ENCODE results near the gene TRNT1. TPM values are rescaled to one million over a fixed set of nuclear protein-coding genes. Genes with fewer than 3 reads are reported as not detected.
A peak's percentile ranks its signal among the peaks of the same experiment; 100 is the strongest.

TRNT1 gene
- total and polyA plus RNA-seq, 3 donors from 2014 or later = 16.8 to 32.4 (median 26.4) TPM

DNA sequence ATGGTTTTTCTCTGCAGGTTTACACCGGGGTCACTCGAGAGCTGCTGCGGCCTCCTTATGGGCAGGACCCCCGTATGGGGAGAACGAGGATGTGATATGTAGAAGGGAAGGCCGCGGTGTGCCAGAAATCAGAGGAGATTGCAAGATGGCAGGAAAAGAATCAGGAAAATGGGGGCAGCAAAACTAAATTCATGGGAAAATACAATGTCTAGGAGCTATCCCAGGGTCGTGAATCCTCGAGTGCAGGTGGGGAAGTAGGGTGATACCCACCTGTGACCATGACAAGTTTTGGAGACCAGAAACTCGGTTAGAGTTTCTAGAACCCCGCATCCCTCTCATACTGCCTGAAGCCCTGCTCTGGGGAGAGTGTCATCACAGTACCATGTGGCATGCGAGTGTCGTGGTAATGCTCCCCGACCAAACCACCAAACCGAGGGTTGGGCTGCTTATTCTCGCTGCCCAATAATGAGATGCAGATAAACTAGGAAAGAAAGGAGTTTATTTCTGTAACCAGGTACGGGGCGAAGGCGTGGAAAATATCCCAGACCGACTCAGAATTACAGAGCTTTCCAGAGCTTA, 781 bp downstream of the TRNT1 start:
- peak overlapping the region; percentile 70 to 83 for H3K27ac ChIP-seq
- TF ChIP-seq POLR2A (IDR thresholded peaks at IDR 0.05) = no peak
- TF ChIP-seq, protein P1, sequence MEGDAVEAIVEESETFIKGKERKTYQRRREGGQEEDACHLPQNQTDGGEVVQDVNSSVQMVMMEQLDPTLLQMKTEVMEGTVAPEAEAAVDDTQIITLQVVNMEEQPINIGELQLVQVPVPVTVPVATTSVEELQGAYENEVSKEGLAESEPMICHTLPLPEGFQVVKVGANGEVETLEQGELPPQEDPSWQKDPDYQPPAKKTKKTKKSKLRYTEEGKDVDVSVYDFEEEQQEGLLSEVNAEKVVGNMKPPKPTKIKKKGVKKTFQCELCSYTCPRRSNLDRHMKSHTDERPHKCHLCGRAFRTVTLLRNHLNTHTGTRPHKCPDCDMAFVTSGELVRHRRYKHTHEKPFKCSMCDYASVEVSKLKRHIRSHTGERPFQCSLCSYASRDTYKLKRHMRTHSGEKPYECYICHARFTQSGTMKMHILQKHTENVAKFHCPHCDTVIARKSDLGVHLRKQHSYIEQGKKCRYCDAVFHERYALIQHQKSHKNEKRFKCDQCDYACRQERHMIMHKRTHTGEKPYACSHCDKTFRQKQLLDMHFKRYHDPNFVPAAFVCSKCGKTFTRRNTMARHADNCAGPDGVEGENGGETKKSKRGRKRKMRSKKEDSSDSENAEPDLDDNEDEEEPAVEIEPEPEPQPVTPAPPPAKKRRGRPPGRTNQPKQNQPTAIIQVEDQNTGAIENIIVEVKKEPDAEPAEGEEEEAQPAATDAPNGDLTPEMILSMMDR (IDR thresholded peaks at IDR 0.05) = no peak
- peak overlapping the region; percentile 80 to 89 for H3K4me3 ChIP-seq
- intact Hi-C loops (cut with DNase I; ENCODE audit: low total_unique reads) = no loop called here
- 30% methylated on average over 20 of the region's 20 CpGs for WGBS, 2 donors
- no peaks in the 10 kb centered on the region for H3K36me3 ChIP-seq (ENCODE audit: low read depth, missing control alignments)
- H3K4me1 ChIP-seq = peaks cover 8% of the 10 kb centered on the region
- H3K9me3 ChIP-seq = no peaks in the 10 kb centered on the region
- H3K27me3 ChIP-seq = no peaks in the 10 kb centered on the region
- DNase-seq = no peak

DNA sequence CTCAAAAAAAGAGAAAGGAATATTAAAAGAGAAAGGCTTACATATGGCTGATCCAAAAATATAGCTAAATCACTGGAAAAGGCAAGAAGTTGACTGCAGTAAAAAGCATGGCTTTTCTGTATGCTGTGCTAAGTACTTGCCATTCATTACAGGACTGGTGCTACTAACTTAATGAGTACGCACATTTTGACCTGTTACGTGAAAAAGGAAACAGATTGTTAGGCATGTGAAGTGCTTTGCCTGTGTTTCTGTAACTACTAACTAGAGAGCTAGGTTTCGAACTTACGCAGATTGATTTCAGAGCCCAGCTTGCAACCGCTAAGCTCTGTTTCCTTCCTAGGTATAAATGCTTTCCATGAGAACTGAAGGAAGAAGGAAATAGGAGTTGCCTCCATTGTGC, 2.8 kb downstream of the TRNT1 start:
- intact Hi-C loops (cut with DNase I; ENCODE audit: low total_unique reads) = no loop called here
- no peak overlapping the region for H3K27ac ChIP-seq
- no peak overlapping the region for H3K4me3 ChIP-seq
- H3K27me3 ChIP-seq = no peaks in the 10 kb centered on the region
- DNase-seq = no peak
- H3K4me1 ChIP-seq = peaks cover 8% of the 10 kb centered on the region
- no peak for TF ChIP-seq POLR2A (IDR thresholded peaks at IDR 0.05)
- TF ChIP-seq, protein P1 (IDR thresholded peaks at IDR 0.05) = no peak
- no peaks in the 10 kb centered on the region for H3K36me3 ChIP-seq (ENCODE audit: low read depth, missing control alignments)
- no peaks in the 10 kb centered on the region for H3K9me3 ChIP-seq
- WGBS, 2 donors = 72 to 77% methylated on average over 5 of the region's 5 CpGs

DNA sequence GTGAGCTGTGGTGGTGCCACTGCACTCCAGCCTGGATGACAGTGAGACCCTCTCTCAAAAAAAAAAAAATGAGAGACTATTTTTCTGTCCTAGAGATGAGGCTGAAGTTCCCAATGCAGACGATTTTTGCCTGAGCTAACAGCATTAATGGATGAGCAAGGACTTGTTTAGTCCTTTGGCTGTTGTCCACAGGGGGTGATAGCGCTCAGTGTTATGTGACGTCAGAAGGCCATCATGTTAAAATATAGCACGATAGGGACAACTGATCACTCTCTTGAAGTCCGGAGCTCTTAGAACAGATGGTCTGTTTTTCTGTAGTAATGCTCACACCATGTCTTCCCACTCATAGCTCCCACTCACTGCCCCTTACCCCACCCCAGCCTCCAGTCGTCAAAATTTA, 6.8 kb downstream of the TRNT1 start:
- WGBS, 2 donors = 66 to 75% methylated on average over 6 of the region's 6 CpGs
- Histone ChIP-seq H3K27ac (no peak overlapping the region), H3K4me3 (no peak overlapping the region), H3K36me3 (ENCODE audit: low read depth, missing control alignments) (no peaks in the 10 kb centered on the region), H3K9me3 (no peaks in the 10 kb centered on the region), H3K4me1 (no peaks in the 10 kb centered on the region), H3K27me3 (no peaks in the 10 kb centered on the region)
- intact Hi-C loops (cut with DNase I; ENCODE audit: low total_unique reads) = no loop called here
- TF ChIP-seq, protein P1 (IDR thresholded peaks at IDR 0.05) = no peak
- TF ChIP-seq POLR2A (IDR thresholded peaks at IDR 0.05) = no peak
- DNase-seq = no peak

DNA sequence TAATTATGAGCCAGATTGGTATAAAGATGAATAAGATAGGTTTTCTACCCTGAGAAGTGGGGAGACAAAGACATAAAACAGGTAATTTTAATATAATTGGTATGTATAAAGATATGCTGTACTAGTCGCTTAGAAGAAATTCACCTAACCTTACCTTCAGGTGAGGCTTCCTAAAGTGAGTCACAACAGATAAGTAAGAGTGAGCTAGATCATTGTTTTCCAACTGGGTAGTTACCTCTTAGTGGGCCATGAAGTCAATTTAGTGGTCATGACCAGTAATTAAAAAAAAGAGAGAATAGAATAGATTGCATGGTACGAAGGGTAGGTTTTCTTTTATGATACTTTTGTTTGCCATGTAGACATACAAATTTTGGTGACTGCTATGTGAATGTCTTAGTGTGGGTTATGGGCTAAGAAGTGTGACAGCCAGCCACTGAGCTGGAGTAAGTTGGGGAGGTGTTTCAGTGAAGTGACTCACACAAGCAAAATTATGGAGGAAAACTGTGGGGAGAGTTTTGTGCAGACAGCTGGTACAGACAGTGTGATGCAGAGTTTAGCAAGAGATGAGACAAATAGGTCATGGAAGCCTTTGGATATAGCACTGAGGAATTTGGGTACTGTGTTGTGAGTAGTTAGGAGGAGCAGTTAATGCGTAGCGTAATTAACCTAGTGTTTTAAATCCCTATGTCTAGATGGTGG, 8.2 kb downstream of the TRNT1 start:
- no peaks in the 10 kb centered on the region for H3K36me3 ChIP-seq (ENCODE audit: low read depth, missing control alignments)
- H3K4me1 ChIP-seq = no peaks in the 10 kb centered on the region
- no peak overlapping the region for H3K27ac ChIP-seq
- no peak overlapping the region for H3K4me3 ChIP-seq
- no peaks in the 10 kb centered on the region for H3K9me3 ChIP-seq
- WGBS, 2 donors = 95 to 98% methylated on average over 4 of the region's 4 CpGs
- intact Hi-C loops (cut with DNase I; ENCODE audit: low total_unique reads) = no loop called here
- TF ChIP-seq POLR2A (IDR thresholded peaks at IDR 0.05) = no peak
- TF ChIP-seq, protein P1 (IDR thresholded peaks at IDR 0.05) = no peak
- DNase-seq = no peak
- no peaks in the 10 kb centered on the region for H3K27me3 ChIP-seq

DNA sequence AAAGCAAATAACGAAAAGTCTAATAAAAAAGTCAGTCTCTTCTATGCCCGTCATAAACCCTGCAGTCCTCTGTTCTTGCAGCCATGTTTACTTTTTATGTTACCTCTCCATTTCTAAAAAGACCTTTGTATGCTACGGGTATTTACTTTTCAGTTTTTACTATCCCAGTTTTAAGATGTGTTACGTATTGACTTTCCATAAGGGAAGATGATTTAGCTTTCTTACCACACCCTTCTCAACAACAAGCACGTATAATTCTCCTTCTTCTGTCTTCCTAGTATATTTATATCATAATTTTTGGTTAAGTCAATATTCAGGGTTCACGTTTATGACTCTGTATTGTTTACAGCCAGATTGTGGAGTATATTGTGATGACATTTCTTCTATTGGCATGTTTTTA, 10.8 kb downstream of the TRNT1 start:
- WGBS, 2 donors = 89 to 91% methylated on average over 6 of the region's 6 CpGs
- TF ChIP-seq, protein P1 (IDR thresholded peaks at IDR 0.05) = no peak
- no peak for TF ChIP-seq POLR2A (IDR thresholded peaks at IDR 0.05)

More for the DNA sequence above, 10.8 kb downstream of the TRNT1 start:
- intact Hi-C loops (cut with DNase I; ENCODE audit: low total_unique reads) = no loop called here
- Histone ChIP-seq H3K27ac (no peak overlapping the region), H3K4me1 (no peaks in the 10 kb centered on the region), H3K36me3 (ENCODE audit: low read depth, missing control alignments) (no peaks in the 10 kb centered on the region), H3K9me3 (no peaks in the 10 kb centered on the region), H3K27me3 (no peaks in the 10 kb centered on the region), H3K4me3 (no peak overlapping the region)
- no peak for DNase-seq

Measured in testis (tissue), 3 donors.